CD14-positive monocyte (primary cell): ENCODE data around the gene GRM5. TPM values are rescaled to one million over a fixed set of nuclear protein-coding genes. Genes with fewer than 3 reads are reported as not detected.

Experiments used
- DNase-seq, 3 donors: peaks; one replicate each; pipeline ENCODE4 v3.0.0-alpha.2; 2011 to 2022
- H2AFZ ChIP-seq: 2 replicates; pipeline ENCODE4 v1.6.0; 2012; ENCODE audit warnings: mild to moderate bottlenecking, low read depth, low read length, inconsistent platforms; ENCODE audit not compliant: insufficient read depth, poor library complexity, severe bottlenecking
- H3K27ac ChIP-seq, 2 donors: 1 replicate in 1 of 2; 2 replicates in 1 of 2; pipeline ENCODE4 v1.5.1; 2012 to 2013; ENCODE audit warnings: low read length in 2 of 2, control low read depth in 1 of 2, inconsistent platforms in 1 of 2, low read depth in 1 of 2, mild to moderate bottlenecking in 1 of 2
- H3K27me3 ChIP-seq, 2 donors: one replicate each; pipeline versions ENCODE4 v1.6.0 to v1.6.1; 2011 to 2013; ENCODE audit warnings: low read length in 2 of 2; ENCODE audit not compliant: control insufficient read depth in 2 of 2, insufficient read depth in 2 of 2
- H3K36me3 ChIP-seq, 2 donors: replicated peaks in 1 of 2; 1 replicate in 1 of 2; 2 replicates in 1 of 2; pipeline versions ENCODE4 v1.5.1 to v1.6.1; 2012 to 2013; ENCODE audit warnings: low read length in 2 of 2, control low read depth in 1 of 2, inconsistent platforms in 1 of 2, mild to moderate bottlenecking in 1 of 2; ENCODE audit not compliant: insufficient read depth in 2 of 2, control insufficient read depth in 1 of 2
- H3K4me1 ChIP-seq, 2 donors: 1 replicate in 1 of 2; 2 replicates in 1 of 2; pipeline versions ENCODE4 v1.5.1 to v1.6.1; 2012 to 2013; ENCODE audit warnings: low read length in 2 of 2, control low read depth in 1 of 2, inconsistent platforms in 1 of 2, mild to moderate bottlenecking in 1 of 2, moderate library complexity in 1 of 2; ENCODE audit not compliant: insufficient read depth in 2 of 2, control insufficient read depth in 1 of 2
- H3K4me2 ChIP-seq: replicated peaks from 2 replicates; pipeline ENCODE3; 2012; ENCODE audit warnings: low read length, moderate library complexity, mild to moderate bottlenecking; ENCODE audit not compliant: poor library complexity, severe bottlenecking; ENCODE audit errors: extremely low read depth
- H3K4me3 ChIP-seq, 3 experiments: fragments of 200-600 bp in 1 of 3; sonication (generic) in 1 of 3; replicated peaks in 1 of 3; 1 replicate in 2 of 3; 2 replicates in 1 of 3; pipeline ENCODE4 v1.5.1; 2011 to 2013; ENCODE audit warnings: low read length in 3 of 3, mild to moderate bottlenecking in 3 of 3, control low read depth in 2 of 3, low read depth in 2 of 3, inconsistent platforms in 1 of 3, moderate library complexity in 1 of 3
- H3K79me2 ChIP-seq: 2 replicates; pipeline ENCODE4 v1.6.0; 2012; ENCODE audit warnings: mild to moderate bottlenecking, control low read depth, inconsistent platforms, low read length, moderate library complexity; ENCODE audit not compliant: insufficient read depth
- H3K9ac ChIP-seq: 2 replicates; pipeline ENCODE4 v1.6.0; 2017; ENCODE audit warnings: low read length, mild to moderate bottlenecking; ENCODE audit not compliant: insufficient read depth, poor library complexity, severe bottlenecking
- H3K9me3 ChIP-seq, 2 donors: replicated peaks in 1 of 2; 1 replicate in 1 of 2; 2 replicates in 1 of 2; pipeline versions ENCODE4 v1.5.1 to v1.6.1; 2012 to 2013; ENCODE audit warnings: low read length in 2 of 2, control low read depth in 1 of 2; ENCODE audit not compliant: control insufficient read depth in 1 of 2, insufficient read depth in 1 of 2
- H4K20me1 ChIP-seq: 2 replicates; pipeline ENCODE4 v1.6.0; 2012; ENCODE audit warnings: mild to moderate bottlenecking, low read length, control low read depth, moderate library complexity; ENCODE audit not compliant: insufficient read depth
- H3K27ac Mint-ChIP-seq, 7 donors: one replicate each; pipeline ENCODE4 v1.8.0; 2020; ENCODE audit warnings: mild to moderate bottlenecking in 7 of 7, mixed read lengths in 7 of 7, moderate library complexity in 6 of 7, inconsistent platforms in 2 of 7
- H3K27me3 Mint-ChIP-seq, 3 donors: one replicate each; pipeline ENCODE4 v1.8.0; 2021 to 2022; ENCODE audit warnings: low read depth in 3 of 3, mild to moderate bottlenecking in 3 of 3, mixed read lengths in 3 of 3, moderate library complexity in 3 of 3, inconsistent platforms in 1 of 3
- H3K36me3 Mint-ChIP-seq, 2 donors: one replicate each; pipeline ENCODE4 v1.8.0; 2020; ENCODE audit warnings: mixed read lengths in 2 of 2, inconsistent platforms in 1 of 2, mild to moderate bottlenecking in 1 of 2
- H3K4me1 Mint-ChIP-seq: one replicate; pipeline ENCODE4 v1.8.0; 2020; ENCODE audit warnings: mild to moderate bottlenecking, mixed read lengths
- H3K4me3 Mint-ChIP-seq, 2 donors: one replicate each; pipeline ENCODE4 v1.8.0; 2020; ENCODE audit warnings: mild to moderate bottlenecking in 2 of 2, mixed read lengths in 2 of 2, moderate library complexity in 1 of 2
- H3K9me3 Mint-ChIP-seq, 7 donors: one replicate each; pipeline ENCODE4 v1.8.0; 2020 to 2022; ENCODE audit warnings: mixed read lengths in 7 of 7, mild to moderate bottlenecking in 6 of 7, moderate library complexity in 6 of 7, inconsistent platforms in 2 of 7
- CTCF ChIP-seq: fragments of 200-600 bp; IDR thresholded peaks from one replicate; pipeline ENCODE4 v1.8.0; 2022; ENCODE audit warnings: antibody characterized with exemption, mild to moderate bottlenecking
- WGBS: methylation state at CpG from one replicate; pipeline ENCODE4 v1.1.5; 2013; ENCODE audit warnings: missing lambda C conversion rate; ENCODE audit not compliant: insufficient coverage; 5-methylcytosine and 5-hydroxymethylcytosine counted together
- intact Hi-C, 2 donors: fragments of 100-400 bp; cut with micrococcal nuclease; formaldehyde crosslinking; loops; one replicate each; pipeline versions ENCODE4 v1.15.0 to v1.15.1; 2023
- polyA plus RNA-seq, 3 donors: library from polyadenylated mRNA; depleted of rRNA in 1 of 3; unstranded in 2 of 3; stranded (reverse) in 1 of 3; fragments of 300-500 nt in 2 of 3; fragments of >200 nt in 1 of 3; fragmentation: Illumina TruSeq in 2 of 3; gene quantifications; 1 replicate in 2 of 3; 2 replicates in 1 of 3; pipeline ENCODE4 v1.2.3, GENCODE V29; 2012 to 2021

Gene GRM5
- polyA plus RNA-seq, 3 donors, result not detected

- DNase-seq, result no peak
- no peaks in the 10 kb centered on the region for H3K4me1 Mint-ChIP-seq
- Histone ChIP-seq H3K9me3 (peaks cover 12 to 17% of the 10 kb centered on the region in 2 donors), H4K20me1 (no peaks in the 10 kb centered on the region), H3K4me2 (no peak overlapping the region), H3K9ac (no peak overlapping the region), H2AFZ (no peak overlapping the region), H3K36me3 (no peaks in the 10 kb centered on the region), H3K79me2 (no peaks in the 10 kb centered on the region), H3K27me3 (no peaks in the 10 kb centered on the region), H3K4me3 (no peak overlapping the region), H3K27ac (no peak overlapping the region), H3K4me1 (no peaks in the 10 kb centered on the region)
- TF ChIP-seq CTCF, result no peak
- peaks cover 3 to 14% (median 9%) of the 10 kb centered on the region in 7 donors for H3K9me3 Mint-ChIP-seq
- no peak overlapping the region for H3K27ac Mint-ChIP-seq
- 94% methylated on average over 4 of the region's 4 CpGs for WGBS
- H3K27me3 Mint-ChIP-seq, result peaks cover 0 to 2% (median 2%) of the 10 kb centered on the region in 3 donors
- intact Hi-C loops, result no loop called here
- H3K4me3 Mint-ChIP-seq, result no peak overlapping the region
- H3K36me3 Mint-ChIP-seq, result no peaks in the 10 kb centered on the region
Observed at GRCh38 chr11:88779577-88779976, 286.2 kb downstream of the GRM5 start.

DNA sequence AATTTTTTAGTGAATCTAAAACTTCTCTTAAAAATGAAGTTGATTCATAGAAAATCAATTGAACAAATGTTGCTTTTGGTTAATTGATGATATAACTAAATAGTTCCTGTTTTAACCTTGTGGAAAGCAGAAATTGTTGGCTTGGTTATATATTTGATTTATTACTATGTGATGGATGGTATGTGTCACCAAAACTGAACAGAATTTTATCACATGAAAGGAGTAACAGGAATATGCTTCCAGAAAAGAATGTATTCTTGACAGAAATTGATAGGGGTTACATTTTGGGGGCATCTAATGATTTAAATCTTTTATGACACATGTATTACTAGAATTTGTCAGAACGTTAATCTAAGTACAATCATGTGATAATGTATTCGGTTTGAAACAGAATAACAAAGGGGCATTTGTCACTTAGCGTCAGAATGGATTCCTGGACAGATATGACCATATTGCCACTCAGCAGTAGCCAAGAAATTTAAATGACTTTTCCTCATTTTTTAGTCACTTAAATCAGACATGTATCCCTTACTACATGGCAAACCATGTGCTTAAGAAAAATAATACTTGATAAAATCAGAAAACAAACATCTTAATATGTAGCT, 295.2 kb downstream of the GRM5 start:
- H2AFZ ChIP-seq, result no peak overlapping the region
- WGBS, result no CpG with 5 or more reads among the region's 3 CpGs

More for the DNA sequence above, 295.2 kb downstream of the GRM5 start:
- Mint-ChIP-seq H3K4me1 (no peaks in the 10 kb centered on the region), H3K27ac (no peak overlapping the region), H3K9me3 (peaks cover 0 to 7% (median 4%) of the 10 kb centered on the region in 7 donors), H3K4me3 (no peak overlapping the region), H3K27me3 (no peaks in the 10 kb centered on the region), H3K36me3 (no peaks in the 10 kb centered on the region)
- Histone ChIP-seq H3K36me3 (no peaks in the 10 kb centered on the region), H3K4me3 (no peak overlapping the region), H3K4me1 (no peaks in the 10 kb centered on the region), H3K27me3 (no peaks in the 10 kb centered on the region), H3K9ac (no peak overlapping the region), H3K79me2 (no peaks in the 10 kb centered on the region), H4K20me1 (no peaks in the 10 kb centered on the region), H3K27ac (no peak overlapping the region), H3K9me3 (no peaks in the 10 kb centered on the region), H3K4me2 (no peak overlapping the region)
- TF ChIP-seq CTCF, result no peak
- intact Hi-C loops, result no loop called here
- DNase-seq, result no peak
